Measurements from ENCODE around the gene CYP26A1.

Gene CYP26A1

DNA sequence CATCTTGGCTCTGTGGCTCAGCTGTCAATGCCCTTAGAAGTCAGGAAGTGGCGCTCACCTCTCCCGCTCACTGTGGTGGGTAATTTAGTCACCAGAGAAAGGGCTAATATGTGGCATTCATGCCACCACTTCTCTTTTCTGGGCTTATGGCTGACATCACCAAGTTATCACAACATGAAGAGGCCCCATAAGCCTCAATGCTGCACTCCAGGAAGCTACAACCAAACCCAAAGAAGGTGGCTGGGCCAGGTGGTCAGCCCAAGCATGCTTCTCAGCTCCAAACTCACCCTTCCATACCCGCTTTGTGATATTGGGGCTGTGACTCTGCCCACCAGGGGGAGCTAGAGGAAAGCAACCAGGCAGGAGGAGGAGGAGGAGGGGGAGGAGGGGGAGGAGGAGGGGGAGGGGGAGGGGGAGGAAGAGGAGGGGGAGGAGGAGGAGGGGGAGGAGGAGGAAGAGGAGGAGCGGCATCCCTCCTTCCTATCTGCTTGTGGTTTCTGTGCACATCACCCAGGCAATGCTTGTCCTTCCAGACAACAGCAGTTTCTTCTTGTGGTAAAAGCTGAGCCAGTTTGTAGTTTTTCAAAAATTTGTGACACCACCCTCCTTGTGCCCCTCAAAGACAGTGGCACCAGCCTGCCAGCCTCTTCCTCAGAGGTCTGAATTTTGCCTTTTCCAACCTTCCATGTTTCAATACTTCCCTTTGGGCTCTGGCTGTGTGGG lies 42.1 kb downstream of the CYP26A1 start:
- no peak for TF ChIP-seq Cebpa-rat (IDR thresholded peaks at IDR 0.05)
- no peak overlapping the region for H3K9ac ChIP-seq
- no peak overlapping the region for H3K4me3 ChIP-seq
- no peaks in the 10 kb centered on the region for H4K20me1 ChIP-seq
- peaks cover 5 to 13% (median 11%) of the 10 kb centered on the region in 10 experiments; a peak in 15 of 20 replicates for H3K4me1 ChIP-seq
- H3K27ac ChIP-seq: peak overlapping the region in 2 of 11 experiments; percentile 3 to 23; a peak in 3 of 22 replicates
- H3K4me2 ChIP-seq: peak overlapping the region; percentile 24 to 52 (median 38); a peak in 15 of 22 replicates
- H3K9me3 ChIP-seq (replicated peaks in 1 of 11): peaks cover 0 to 9% (median 0%) of the 10 kb centered on the region in 11 experiments; a peak in 2 of 22 replicates
- H3K36me3 ChIP-seq: no peaks in the 10 kb centered on the region
- no peaks in the 10 kb centered on the region for H3K27me3 ChIP-seq

DNA sequence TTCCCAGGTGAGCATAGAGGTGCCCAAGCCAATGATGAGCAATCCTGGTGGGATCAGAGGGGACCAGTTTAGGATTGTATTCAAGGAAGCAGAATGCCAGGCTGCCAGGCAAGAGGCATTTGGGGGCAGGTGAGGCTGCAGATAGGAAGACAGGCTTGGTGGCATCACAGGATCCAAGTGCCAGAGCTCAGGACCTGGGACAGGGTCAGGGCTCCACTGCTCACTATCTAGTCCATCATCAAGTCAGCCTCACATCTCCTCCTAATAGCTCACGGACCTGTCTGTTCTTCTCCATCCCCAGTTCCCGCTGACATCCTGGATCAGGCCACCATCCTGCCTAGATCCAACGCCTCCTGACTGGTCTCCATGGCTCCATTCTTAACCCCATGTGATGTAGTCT lies 47.6 kb downstream of the CYP26A1 start:
- H3K4me3 ChIP-seq: no peak overlapping the region
- no peaks in the 10 kb centered on the region for H3K36me3 ChIP-seq
- H3K9ac ChIP-seq: no peak overlapping the region
- no peaks in the 10 kb centered on the region for H3K27me3 ChIP-seq
- peaks cover 8 to 21% (median 11%) of the 10 kb centered on the region in 11 experiments for H3K9me3 ChIP-seq (replicated peaks in 1 of 11)
- H3K4me2 ChIP-seq: no peak overlapping the region
- TF ChIP-seq Cebpa-rat (IDR thresholded peaks at IDR 0.05): no peak
- H4K20me1 ChIP-seq: no peaks in the 10 kb centered on the region
- H3K4me1 ChIP-seq: peaks cover 9 to 20% (median 15%) of the 10 kb centered on the region in 10 experiments
- H3K27ac ChIP-seq: no peak overlapping the region

- H3K9me3 ChIP-seq (replicated peaks in 1 of 11): peaks cover 29 to 38% (median 35%) of the 10 kb centered on the region in 11 experiments
- no peaks in the 10 kb centered on the region for H3K27me3 ChIP-seq
- H3K4me3 ChIP-seq: no peak overlapping the region
- no peak for TF ChIP-seq Cebpa-rat (IDR thresholded peaks at IDR 0.05)
- H3K4me1 ChIP-seq: peaks cover 8 to 18% (median 14%) of the 10 kb centered on the region in 10 experiments
- no peak overlapping the region for H3K9ac ChIP-seq
- no peaks in the 10 kb centered on the region for H4K20me1 ChIP-seq
- H3K36me3 ChIP-seq: no peaks in the 10 kb centered on the region
- H3K4me2 ChIP-seq: peak overlapping the region in 3 of 11 experiments; percentile 2 to 28 (median 11); a peak in 4 of 22 replicates
- 0 out of 22 replicates have a peak overlapping the region, but pooled peaks of 2 of the 11 experiments have one; percentile 1 to 31 for H3K27ac ChIP-seq
Observed at GRCh38 chr10:93123766-93124165, 50.1 kb downstream of the CYP26A1 start.

- H3K4me1 ChIP-seq: peaks cover 8 to 18% (median 14%) of the 10 kb centered on the region in 10 experiments
- peaks cover 29 to 48% (median 36%) of the 10 kb centered on the region in 11 experiments for H3K9me3 ChIP-seq (replicated peaks in 1 of 11)
- no peaks in the 10 kb centered on the region for H3K36me3 ChIP-seq
- peak overlapping the region in 4 of 11 experiments; percentile 12 to 38 (median 28); a peak in 5 of 22 replicates for H3K27ac ChIP-seq
- no peaks in the 10 kb centered on the region for H3K27me3 ChIP-seq
- TF ChIP-seq Cebpa-rat (IDR thresholded peaks at IDR 0.05): peak in 1 of 11 experiments; percentile 19; a peak in 2 of 22 replicates
- no peaks in the 10 kb centered on the region for H4K20me1 ChIP-seq
- H3K9ac ChIP-seq: no peak overlapping the region
- peak overlapping the region; percentile 18 to 63 (median 52); a peak in 21 of 22 replicates for H3K4me2 ChIP-seq
- H3K4me3 ChIP-seq: no peak overlapping the region
Observed at GRCh38 chr10:93124580-93125318, 51.1 kb downstream of the CYP26A1 start.

- Histone ChIP-seq H3K9ac (no peak overlapping the region), H3K4me3 (no peak overlapping the region), H3K9me3 (replicated peaks in 1 of 11) (peaks cover 29 to 52% (median 36%) of the 10 kb centered on the region in 11 experiments), H3K36me3 (no peaks in the 10 kb centered on the region), H4K20me1 (no peaks in the 10 kb centered on the region), H3K27ac (no peak overlapping the region), H3K27me3 (no peaks in the 10 kb centered on the region), H3K4me1 (peaks cover 8 to 18% (median 14%) of the 10 kb centered on the region in 10 experiments), H3K4me2 (no peak overlapping the region)
- no peak for TF ChIP-seq Cebpa-rat (IDR thresholded peaks at IDR 0.05)
Observed at GRCh38 chr10:93125966-93126365, 52.3 kb downstream of the CYP26A1 start.

- TF ChIP-seq Cebpa-rat (IDR thresholded peaks at IDR 0.05): no peak
Observed at GRCh38 chr10:93126483-93127052, 52.9 kb downstream of the CYP26A1 start.

More at GRCh38 chr10:93126483-93127052, 52.9 kb downstream of the CYP26A1 start:
- Histone ChIP-seq H3K27me3 (no peaks in the 10 kb centered on the region), H3K36me3 (no peaks in the 10 kb centered on the region), H3K4me3 (no peak overlapping the region), H4K20me1 (no peaks in the 10 kb centered on the region), H3K27ac (no peak overlapping the region), H3K4me2 (no peak overlapping the region), H3K9ac (no peak overlapping the region), H3K9me3 (replicated peaks in 1 of 11) (peaks cover 29 to 52% (median 36%) of the 10 kb centered on the region in 11 experiments), H3K4me1 (peaks cover 8 to 18% (median 14%) of the 10 kb centered on the region in 10 experiments)
